ENCODE measurements around the gene SH2B2. TPM values are rescaled to one million over a fixed set of nuclear protein-coding genes. Genes with fewer than 3 reads are reported as not detected.
A peak's percentile ranks its signal among the peaks of the same experiment; 100 is the strongest.
"Not testable (repeated sequence)": the region's sequence is repeated elsewhere in the genome, so short reads cannot be mapped to it uniquely, and the experiment has no call there.

The SH2B2 gene
- polyA plus RNA-seq, 1 donor from 2014 or later = 64.5 TPM

- Mint-ChIP-seq H3K27ac (peak overlapping the region in 1 of 3 donors; percentile 80), H3K36me3 (peaks cover 2% of the 10 kb centered on the region), H3K27me3 (no peaks in the 10 kb centered on the region), H3K4me1 (peaks cover 4 to 17% (median 12%) of the 10 kb centered on the region in 3 donors), H3K4me3 (no peak overlapping the region), H3K9me3 (no peaks in the 10 kb centered on the region)
These were observed 34.9 kb downstream of the SH2B2 start for GRCh38 chr7:102321351-102322201.

DNA sequence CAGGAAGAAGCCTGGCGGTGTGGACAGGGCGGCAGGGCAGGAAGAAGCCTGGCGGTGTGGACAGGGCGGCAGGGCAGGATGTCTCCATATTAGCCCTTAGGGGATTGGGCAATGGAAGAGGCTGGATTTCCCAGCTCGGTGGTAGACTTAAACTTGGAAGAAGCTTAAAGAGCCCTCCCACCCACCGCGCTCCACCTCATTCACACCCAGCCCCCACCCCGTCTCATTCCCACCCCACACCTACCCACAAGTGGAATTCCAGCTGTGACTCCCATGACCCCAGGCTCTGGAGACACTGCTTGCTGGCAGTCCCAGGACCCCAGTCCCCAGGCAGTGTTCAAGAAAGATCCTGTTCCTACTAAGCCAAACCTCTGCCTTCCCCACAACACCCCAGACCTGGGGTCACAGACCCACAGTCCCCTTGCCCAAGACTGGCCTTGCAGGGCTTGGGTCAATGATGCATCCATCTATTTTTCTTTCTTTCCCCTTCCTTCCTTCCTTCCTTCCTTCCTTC, 35.6 kb downstream of the SH2B2 start:
- Mint-ChIP-seq H3K9me3 (no peaks in the 10 kb centered on the region), H3K4me1 (peaks cover 4 to 15% (median 14%) of the 10 kb centered on the region in 3 donors), H3K36me3 (no peaks in the 10 kb centered on the region), H3K27ac (peak overlapping the region in 1 of 3 donors; percentile 80), H3K27me3 (no peaks in the 10 kb centered on the region), H3K4me3 (peak overlapping the region in 1 of 4 donors; percentile 71)

- H3K4me1 Mint-ChIP-seq = peaks cover 4 to 17% (median 15%) of the 10 kb centered on the region in 3 donors
- H3K9me3 Mint-ChIP-seq = no peaks in the 10 kb centered on the region
- H3K36me3 Mint-ChIP-seq = no peaks in the 10 kb centered on the region
- H3K4me3 Mint-ChIP-seq = no peak overlapping the region
- H3K27ac Mint-ChIP-seq = no peak overlapping the region
- H3K27me3 Mint-ChIP-seq = no peaks in the 10 kb centered on the region
These were observed 37.2 kb downstream of the SH2B2 start for GRCh38 chr7:102323914-102324195.

GRCh38 chr7:102325106-102325505, 38.4 kb downstream of the SH2B2 start:
- peaks cover 4 to 16% (median 13%) of the 10 kb centered on the region in 3 donors for H3K4me1 Mint-ChIP-seq
- not testable (repeated sequence) for H3K4me3 Mint-ChIP-seq

DNA sequence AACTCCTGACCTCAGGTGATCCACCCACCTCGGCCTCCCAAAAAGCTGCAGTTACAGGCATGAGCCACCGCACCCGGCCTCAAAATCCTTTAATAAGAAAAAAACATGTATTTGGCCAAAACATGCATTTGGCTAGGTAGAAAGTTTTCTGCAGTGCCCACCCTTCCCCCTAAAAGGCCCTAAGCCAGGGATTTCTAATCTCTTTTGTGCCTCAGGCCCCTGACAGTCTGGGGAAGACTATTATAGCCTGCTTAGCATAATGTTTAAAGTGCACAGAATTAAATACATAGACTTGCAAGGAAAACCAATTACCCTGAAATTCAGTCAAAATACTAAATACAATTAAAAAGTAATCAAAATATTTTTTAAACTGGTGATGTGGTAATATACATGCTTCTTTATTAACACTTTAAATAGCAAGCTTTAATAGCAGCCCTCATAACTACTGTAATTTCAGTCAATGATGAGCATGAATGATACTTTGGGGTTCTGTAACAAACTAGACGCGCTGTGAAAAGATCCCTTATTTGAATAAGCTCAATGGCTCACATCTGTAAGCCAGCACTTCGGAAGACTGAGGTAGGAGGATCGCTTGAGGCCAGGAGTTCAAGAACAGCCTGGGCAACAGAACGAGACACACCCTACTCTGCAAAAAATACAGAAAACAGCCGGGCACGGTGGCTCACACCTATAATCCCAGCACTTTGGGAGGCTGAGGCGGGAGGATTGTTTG, 39.7 kb downstream of the SH2B2 start:
- Mint-ChIP-seq H3K27ac (no peak overlapping the region), H3K36me3 (no peaks in the 10 kb centered on the region), H3K4me1 (peaks cover 10 to 15% (median 13%) of the 10 kb centered on the region in 3 donors), H3K9me3 (no peaks in the 10 kb centered on the region), H3K27me3 (no peaks in the 10 kb centered on the region), H3K4me3 (no peak overlapping the region)

More at GRCh38 chr7:102325106-102325505, 38.4 kb downstream of the SH2B2 start:
- H3K27ac Mint-ChIP-seq, H3K9me3 Mint-ChIP-seq, H3K27me3 Mint-ChIP-seq, H3K36me3 Mint-ChIP-seq: not testable (repeated sequence)

DNA sequence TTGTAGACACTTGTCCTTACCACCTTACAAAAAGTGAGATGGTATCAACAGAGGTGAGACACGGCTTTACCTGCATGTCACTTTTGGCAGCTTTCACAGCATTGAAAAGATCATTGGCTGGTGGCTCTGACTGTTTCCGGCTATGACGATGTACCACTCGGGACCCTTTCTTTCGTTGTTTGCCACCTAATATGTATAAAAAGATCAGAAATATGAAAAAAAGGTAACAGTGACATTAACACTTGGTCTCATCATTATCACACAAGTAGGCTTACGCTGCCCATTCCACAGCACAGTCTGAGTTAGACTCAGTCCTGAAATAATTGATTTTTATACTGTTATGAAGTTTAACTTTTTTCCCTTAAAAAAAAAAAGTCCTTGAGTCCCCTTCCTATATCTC, 40.5 kb downstream of the SH2B2 start:
- H3K4me1 Mint-ChIP-seq = peaks cover 17 to 20% (median 20%) of the 10 kb centered on the region in 3 donors
- H3K4me3 Mint-ChIP-seq, H3K27me3 Mint-ChIP-seq, H3K36me3 Mint-ChIP-seq, H3K9me3 Mint-ChIP-seq: not testable (repeated sequence)
- peak overlapping the region in 1 of 3 donors; percentile 45 for H3K27ac Mint-ChIP-seq

GRCh38 chr7:102328863-102329262, 42.2 kb downstream of the SH2B2 start:
- not testable (repeated sequence) for H3K27me3 Mint-ChIP-seq, H3K9me3 Mint-ChIP-seq, H3K27ac Mint-ChIP-seq

GRCh38 chr7:102329366-102329765, 42.7 kb downstream of the SH2B2 start:
- H3K4me1 Mint-ChIP-seq = peaks cover 13 to 21% (median 15%) of the 10 kb centered on the region in 3 donors
- H3K27me3 Mint-ChIP-seq, H3K36me3 Mint-ChIP-seq, H3K9me3 Mint-ChIP-seq, H3K27ac Mint-ChIP-seq, H3K4me3 Mint-ChIP-seq: not testable (repeated sequence)

More at GRCh38 chr7:102328863-102329262, 42.2 kb downstream of the SH2B2 start:
- Mint-ChIP-seq H3K4me3 (peak overlapping the region in 1 of 4 donors; percentile 89), H3K4me1 (peaks cover 14 to 21% (median 15%) of the 10 kb centered on the region in 3 donors)
- not testable (repeated sequence) for H3K36me3 Mint-ChIP-seq

DNA sequence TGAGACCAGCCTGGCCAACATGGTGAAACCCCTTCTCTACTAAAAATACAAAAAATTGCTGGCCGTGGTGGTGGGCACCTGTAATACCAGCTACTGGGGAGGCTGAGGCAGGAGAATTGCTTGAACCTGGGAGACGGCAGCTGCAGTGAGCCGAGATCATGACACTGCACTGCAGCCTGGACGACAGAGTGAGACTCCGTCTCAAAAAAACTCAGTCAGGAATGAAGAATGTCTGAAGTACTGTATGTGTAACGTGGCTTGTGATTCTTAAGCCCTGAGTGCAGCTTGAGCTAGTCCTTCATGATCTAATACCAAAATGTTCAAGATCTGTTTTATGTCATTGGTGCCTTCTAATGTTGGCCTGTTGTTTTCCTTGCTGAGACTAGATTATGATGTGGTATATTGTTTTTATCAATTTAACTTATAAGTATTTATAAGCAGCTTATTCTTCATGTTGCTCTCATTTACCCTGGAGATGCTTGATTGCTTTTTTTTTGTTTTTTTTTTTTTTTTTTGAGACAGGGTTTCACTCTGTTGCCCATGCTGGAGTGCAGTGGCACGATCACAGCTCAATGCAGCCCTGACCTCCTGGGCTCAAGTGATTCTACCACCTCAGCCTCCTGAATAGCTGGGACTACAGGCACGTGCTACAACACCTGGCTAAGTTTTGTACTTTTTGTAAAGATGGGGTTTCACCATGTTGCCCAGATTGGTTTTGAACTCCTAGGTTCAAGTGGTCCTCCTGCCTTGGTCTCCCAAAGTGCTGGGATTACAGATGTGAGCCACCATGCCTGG, 44.2 kb downstream of the SH2B2 start:
- not testable (repeated sequence) for H3K9me3 Mint-ChIP-seq, H3K27me3 Mint-ChIP-seq, H3K36me3 Mint-ChIP-seq
- Mint-ChIP-seq H3K4me3 (peak overlapping the region in 1 of 4 donors; percentile 81), H3K4me1 (peaks cover 15 to 24% (median 18%) of the 10 kb centered on the region in 3 donors), H3K27ac (peak overlapping the region in 1 of 3 donors; percentile 86)

DNA sequence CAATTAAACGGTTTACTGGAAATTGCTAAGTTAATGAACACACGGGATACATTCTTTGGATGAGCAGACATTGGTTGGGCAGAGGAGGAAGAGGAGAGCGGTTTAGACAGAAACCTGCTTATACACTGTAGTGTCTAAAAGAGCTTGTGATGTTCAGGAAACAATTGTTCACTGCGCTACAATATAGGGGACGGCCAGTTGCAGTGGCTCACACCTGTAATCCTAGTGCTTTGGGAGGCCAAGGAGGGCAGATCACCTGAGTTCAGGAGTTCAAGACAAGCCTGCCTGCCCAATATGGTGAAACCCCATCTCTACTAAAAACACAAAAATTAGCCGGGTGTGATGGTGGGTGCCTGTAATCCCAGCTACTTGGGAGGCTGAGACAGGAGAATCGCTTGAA, 48.9 kb downstream of the SH2B2 start:
- not testable (repeated sequence) for H3K9me3 Mint-ChIP-seq, H3K27me3 Mint-ChIP-seq, H3K36me3 Mint-ChIP-seq
- Mint-ChIP-seq H3K27ac (peak overlapping the region in 1 of 3 donors; percentile 46), H3K4me1 (peaks cover 10 to 23% (median 18%) of the 10 kb centered on the region in 3 donors), H3K4me3 (peak overlapping the region in 2 of 4 donors; percentile 29 to 62)

- not testable (repeated sequence) for H3K27me3 Mint-ChIP-seq, H3K36me3 Mint-ChIP-seq, H3K9me3 Mint-ChIP-seq
- Mint-ChIP-seq H3K4me1 (peaks cover 5 to 12% (median 5%) of the 10 kb centered on the region in 3 donors), H3K4me3 (peak overlapping the region in 1 of 4 donors; percentile 25), H3K27ac (peak overlapping the region in 1 of 3 donors; percentile 32)
These were observed 50.3 kb downstream of the SH2B2 start for GRCh38 chr7:102337002-102337401.

- not testable (repeated sequence) for H3K36me3 Mint-ChIP-seq, H3K27me3 Mint-ChIP-seq, H3K9me3 Mint-ChIP-seq
- Mint-ChIP-seq H3K4me3 (peak overlapping the region in 3 of 4 donors; percentile 18 to 63 (median 43)), H3K4me1 (peaks cover 4 to 12% (median 6%) of the 10 kb centered on the region in 3 donors), H3K27ac (peak overlapping the region in 1 of 3 donors; percentile 32)
These were observed 50.8 kb downstream of the SH2B2 start for GRCh38 chr7:102337420-102337819.

DNA sequence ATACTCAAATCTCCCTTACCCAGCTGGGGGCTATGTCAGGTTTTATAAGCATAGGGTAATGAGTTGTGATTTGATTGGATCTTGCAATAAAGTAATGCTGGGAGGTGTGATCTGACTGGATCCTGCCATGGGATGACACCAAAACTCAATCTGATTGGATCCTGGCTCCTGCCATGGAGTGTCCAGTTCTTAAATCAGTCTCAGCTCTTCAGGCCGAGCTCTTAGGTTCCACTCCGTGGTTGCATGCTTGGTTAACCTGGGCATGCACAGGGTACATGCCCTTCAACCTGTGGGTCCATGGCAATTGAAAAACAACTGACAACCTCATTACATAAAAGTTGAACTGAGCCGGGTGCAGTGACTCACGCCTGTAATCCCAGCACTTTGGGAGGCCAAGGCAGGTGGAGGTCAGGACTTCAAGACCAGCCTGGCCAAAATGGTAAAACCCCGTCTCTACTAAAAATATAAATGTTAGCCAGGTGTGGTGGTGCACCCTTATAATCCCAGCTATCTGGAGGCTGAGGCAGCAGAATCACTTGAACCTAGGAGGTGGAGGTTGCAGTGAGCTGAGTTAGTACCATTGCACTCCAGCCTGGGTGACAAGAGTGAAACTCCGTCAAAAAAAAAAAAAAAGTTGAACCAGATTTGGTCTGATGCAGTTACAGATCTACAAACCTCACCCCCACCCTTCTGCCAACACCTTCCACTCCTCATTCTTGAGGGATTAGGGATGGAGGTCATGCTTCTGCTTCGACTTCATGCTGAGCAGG, 54.1 kb downstream of the SH2B2 start:
- H3K27ac Mint-ChIP-seq, H3K4me1 Mint-ChIP-seq, H3K27me3 Mint-ChIP-seq, H3K9me3 Mint-ChIP-seq, H3K36me3 Mint-ChIP-seq: not testable (repeated sequence)
- H3K4me3 Mint-ChIP-seq = peak overlapping the region in 1 of 4 donors; percentile 57

GRCh38 chr7:102346983-102347382, 60.3 kb downstream of the SH2B2 start:
- not testable (repeated sequence) for H3K27me3 Mint-ChIP-seq, H3K4me3 Mint-ChIP-seq, H3K9me3 Mint-ChIP-seq, H3K27ac Mint-ChIP-seq, H3K4me1 Mint-ChIP-seq, H3K36me3 Mint-ChIP-seq

Measured in IgD-negative memory B cell (primary cell).